K562 (cell line): Measurements from ENCODE around the gene MYOM3. TPM values are rescaled to one million over a fixed set of nuclear protein-coding genes. Genes with fewer than 3 reads are reported as not detected.

Source experiments
- ATAC-seq: fragments of 200-7000 bp; cut with Tn5 transposase; 3 replicates; pipeline ENCODE4 v1.9.1; 2020; ENCODE audit warnings: moderate library complexity
- BruUV-seq: library from RNA; stranded (reverse); fragments of 400-500 nt; replicated peaks from 2 replicates; lab custom pipeline; 2021; lab: Mats Ljungman, UMichigan
- CTCF ChIA-PET: fragments of 300-600 bp; formaldehyde crosslinking; extraction: SDS; loops from one replicate; lab custom pipeline; 2021; ENCODE audit warnings: low intra/inter-chr PET ratio; lab: Yijun Ruan, JAX
- POLR2A ChIA-PET: fragments of 300-600, 350-650 bp; sonication (Branson Sonifier 250); formaldehyde crosslinking; extraction: SDS; loops from one replicate; lab custom pipeline; 2021; ENCODE audit warnings: antibody characterized with exemption, inconsistent platforms; lab: Yijun Ruan, JAX
- DNase-seq, 4 experiments: peaks; one replicate each; pipeline versions ENCODE4 v3.0.0 to v3.0.0-alpha.2; 2011 to 2018; ENCODE audit warnings: low spot score in 3 of 4, mixed read lengths in 3 of 4; ENCODE audit errors: extremely low read depth in 1 of 4
- FAIRE-seq: peaks from 2 replicates; lab custom pipeline; 2011; peaks lifted over from hg19 to GRCh38; lab: Jason Lieb, UNC
- H2AFZ ChIP-seq: 2 replicates; pipeline ENCODE4 v1.6.0; 2011; ENCODE audit warnings: low read depth, low read length, control low read depth, inconsistent platforms
- H3K27ac ChIP-seq: fragments of 200-600 bp; 3 replicates; pipeline ENCODE4 v1.8.0; 2011; ENCODE audit warnings: low read depth, mild to moderate bottlenecking, control low read depth, inconsistent platforms, low read length, moderate library complexity, mixed read lengths; ENCODE audit errors: extremely low read depth
- H3K27me3 ChIP-seq, 2 experiments: fragments of 300-600 bp in 1 of 2; 2 replicates in 1 of 2; 3 replicates in 1 of 2; pipeline versions ENCODE4 v1.6.0 to v1.8.0; 2011; ENCODE audit warnings: inconsistent platforms in 2 of 2, low read length in 2 of 2, mild to moderate bottlenecking in 1 of 2, mixed read lengths in 1 of 2, moderate library complexity in 1 of 2; ENCODE audit not compliant: control insufficient read depth in 2 of 2, insufficient read depth in 2 of 2
- H3K36me3 ChIP-seq: fragments of 300-600 bp; 3 replicates; pipeline ENCODE4 v1.8.0; 2011; ENCODE audit warnings: mild to moderate bottlenecking, low read length, inconsistent platforms; ENCODE audit not compliant: control insufficient read depth, insufficient read depth
- H3K4me1 ChIP-seq, 2 experiments: fragments of 200-600 bp in 1 of 2; replicated peaks in 1 of 2; 2 replicates in 1 of 2; 3 replicates in 1 of 2; pipeline versions ENCODE4 v1.5.1 to v1.8.0; 2011; ENCODE audit warnings: inconsistent platforms in 2 of 2, low read length in 2 of 2, mild to moderate bottlenecking in 1 of 2, mixed read lengths in 1 of 2, moderate library complexity in 1 of 2; ENCODE audit not compliant: control insufficient read depth in 2 of 2, insufficient read depth in 2 of 2
- H3K4me2 ChIP-seq: 2 replicates; pipeline ENCODE4 v1.6.1; 2011; ENCODE audit warnings: low read length, control low read depth, inconsistent platforms, mixed read lengths; ENCODE audit not compliant: insufficient read depth
- H3K4me3 ChIP-seq: fragments of 200-600 bp; sonication (generic), shearing (Covaris generic); 2 replicates; pipeline ENCODE4 v1.5.1; 2016; ENCODE audit warnings: control low read depth, inconsistent platforms
- H3K79me2 ChIP-seq: fragments of 200-600 bp; 3 replicates; pipeline ENCODE4 v1.8.0; 2011; ENCODE audit warnings: low read length, inconsistent platforms; ENCODE audit not compliant: control insufficient read depth, insufficient read depth
- H3K9ac ChIP-seq, 2 experiments: 2 replicates each; pipeline versions ENCODE4 v1.6.0 to v1.6.1; 2011; ENCODE audit warnings: low read depth in 2 of 2, low read length in 2 of 2, control low read depth in 1 of 2, inconsistent platforms in 1 of 2, mild to moderate bottlenecking in 1 of 2, mixed read lengths in 1 of 2; ENCODE audit not compliant: insufficient read depth in 1 of 2
- H3K9me1 ChIP-seq: one replicate; pipeline ENCODE4 v1.6.0; 2011; ENCODE audit warnings: inconsistent platforms, mild to moderate bottlenecking, low read length, moderate library complexity; ENCODE audit not compliant: control insufficient read depth, insufficient read depth
- H3K9me3 ChIP-seq: replicated peaks from 2 replicates; pipeline ENCODE4 v1.5.1; 2011; ENCODE audit warnings: low read depth, low read length, inconsistent platforms; ENCODE audit not compliant: control insufficient read depth, insufficient read depth
- H4K20me1 ChIP-seq: replicated peaks from 2 replicates; pipeline ENCODE4 v1.6.1; 2011; ENCODE audit warnings: low read length, inconsistent platforms, mixed read lengths; ENCODE audit not compliant: control insufficient read depth, insufficient read depth
- AFF1 ChIP-seq, 2 experiments: fragments of 450-650 bp; IDR thresholded peaks; 2 replicates each; pipeline ENCODE4 v1.6.1; 2018; ENCODE audit warnings: mild to moderate bottlenecking in 2 of 2, low read depth in 1 of 2; ENCODE audit not compliant: partially characterized antibody in 2 of 2
- BACH1 ChIP-seq: fragments of 200-800 bp; sonication (Bioruptor generic); IDR thresholded peaks from 2 replicates; pipeline ENCODE4 v1.6.1; 2016; ENCODE audit warnings: missing genetic modification characterization, missing compliant biosample characterization
- BRD9 ChIP-seq: fragments of 450-650 bp; IDR thresholded peaks from 2 replicates; pipeline ENCODE4 v1.6.1; 2018; ENCODE audit warnings: low read depth; ENCODE audit not compliant: partially characterized antibody
- CBX2 ChIP-seq: fragments of 200-600 bp; sonication (generic); IDR thresholded peaks from one replicate; pipeline ENCODE4 v1.6.1; 2012; ENCODE audit warnings: mild to moderate bottlenecking, low read length, inconsistent platforms; ENCODE audit not compliant: insufficient read depth, poor library complexity, severe bottlenecking
- DDX20 ChIP-seq: fragments of 450-650 bp; IDR thresholded peaks from 2 replicates; pipeline ENCODE4 v1.6.1; 2016; ENCODE audit warnings: missing genetic modification characterization, low read depth, mild to moderate bottlenecking, missing compliant biosample characterization, moderate library complexity
- ETV6 ChIP-seq, 3 experiments: fragments of 150-350 bp in 1 of 3; sonication (generic) in 1 of 3; formaldehyde crosslinking in 1 of 3; IDR thresholded peaks; 2 replicates each; pipeline versions ENCODE4 v1.6.1 to v1.8.0; 2014 to 2022; ENCODE audit warnings: borderline replicate concordance in 2 of 3, low read depth in 2 of 3, antibody characterized with exemption in 1 of 3, low read length in 1 of 3, mild to moderate bottlenecking in 1 of 3, missing genetic modification reagents in 1 of 3
- FOXK1 ChIP-seq: sonication (generic); formaldehyde crosslinking; IDR thresholded peaks from 2 replicates; pipeline ENCODE4 v1.8.0; 2022; ENCODE audit warnings: missing genetic modification reagents, mild to moderate bottlenecking, borderline replicate concordance
- HDAC1 ChIP-seq, 2 experiments: fragments of 450-650 bp; IDR thresholded peaks; 2 replicates each; pipeline ENCODE4 v1.6.1; 2016 to 2017; ENCODE audit warnings: inconsistent platforms in 1 of 2, mild to moderate bottlenecking in 1 of 2, moderate library complexity in 1 of 2
- IRF2 ChIP-seq: sonication (generic); formaldehyde crosslinking; IDR thresholded peaks from 2 replicates; pipeline ENCODE4 v1.8.1; 2022; ENCODE audit warnings: mild to moderate bottlenecking, missing genetic modification reagents
- MCM3 ChIP-seq: fragments of 450-650 bp; IDR thresholded peaks from 2 replicates; pipeline ENCODE4 v1.6.1; 2016
- MIER1 ChIP-seq: fragments of 450-650 bp; IDR thresholded peaks from 2 replicates; pipeline ENCODE4 v1.6.1; 2016; ENCODE audit warnings: antibody characterized with exemption, mild to moderate bottlenecking, low read depth
- RBM25 ChIP-seq: fragments of 200-400 bp; formaldehyde crosslinking; IDR thresholded peaks from 2 replicates; pipeline ENCODE4 v1.6.1; 2018; ENCODE audit warnings: low read length, low read depth, moderate library complexity; ENCODE audit not compliant: severe bottlenecking
- RCOR1 ChIP-seq, 2 experiments: IDR thresholded peaks; 2 replicates each; pipeline ENCODE4 v1.6.1; 2012; ENCODE audit warnings: low read depth in 2 of 2, low read length in 2 of 2, borderline replicate concordance in 1 of 2, improper control_type of control experiment in 1 of 2
- SMARCA5 ChIP-seq: fragments of 450-650 bp; IDR thresholded peaks from 2 replicates; pipeline ENCODE4 v1.6.1; 2016
- WGBS: fragments of 100-300 bp; shearing (Covaris generic); methylation state at CpG from one replicate; pipeline ENCODE4 v1.1.6; 2016; ENCODE audit warnings: low coverage, mixed read lengths; ENCODE audit not compliant: insufficient coverage; ENCODE audit errors: missing lambda C conversion rate; 5-methylcytosine and 5-hydroxymethylcytosine counted together
- in situ Hi-C: fragments of 300-500 bp; cut with MboI; formaldehyde crosslinking; loops from 4 replicates; pipeline ENCODE4 v1.15.0; 2018; ENCODE audit warnings: inconsistent platforms, mixed read lengths
- intact Hi-C: fragments of 100-400 bp; cut with micrococcal nuclease; formaldehyde crosslinking; loops from 2 replicates; pipeline ENCODE4 v1.14.2; 2022
- polyA plus RNA-seq, 8 experiments: library from polyadenylated mRNA; depleted of rRNA in 4 of 8; stranded (reverse) in 5 of 8; unstranded in 3 of 8; fragments of >200 nt; fragmentation: Nextera tagmentation in 2 of 8; fragmentation: Illumina TruSeq in 1 of 8; extraction: Ambion mirVana in 2 of 8; extraction: Trizol in 1 of 8; gene quantifications; 2 replicates each; pipeline versions ENCODE4 v1.2.1 to v1.2.3, GENCODE V29; 2011 to 2014; ENCODE audit warnings: inconsistent platforms in 1 of 8, missing spikeins in 1 of 8
- total RNA-seq, 7 experiments: library from RNA; depleted of rRNA in 6 of 7; stranded (reverse); fragments of >200 nt in 6 of 7; fragmentation: Illumina TruSeq in 2 of 7; extraction: Trizol in 2 of 7; gene quantifications; 2 replicates each; pipeline versions ENCODE4 v1.2.1 to v1.2.3, GENCODE V29; 2011 to 2021; ENCODE audit warnings: low replicate concordance in 1 of 7

Gene MYOM3
- total and polyA plus RNA-seq, 9 of the 15 experiments (the other 6 are each of a cell fraction or from before 2014, with no cell fraction given): 0.01 TPM; not detected in 8

- 0% methylated on average over 2 of the region's 2 CpGs for WGBS
- H3K9me1 ChIP-seq: no peaks in the 10 kb centered on the region
- ChIA-PET POLR2A (no interaction called here), CTCF (interaction anchor here (0.5 kb wide), 2 partner anchors 80 to 673 kb away, joined by 4 to 5 read pairs; no protein-coding TSS in a partner anchor)
- intact Hi-C loops (no loop called here), in situ Hi-C loops (no loop called here)
- FAIRE-seq: peak; percentile 26
- H3K79me2 ChIP-seq: no peaks in the 10 kb centered on the region
- no peak overlapping the region for H3K4me2 ChIP-seq
- H3K27ac ChIP-seq: no peak overlapping the region
- H3K27me3 ChIP-seq: peaks cover 3 to 45% of the 10 kb centered on the region in 2 experiments; a peak in 3 of 5 replicates
- peaks cover 6% of the 10 kb centered on the region; the same call in 1 of the 2 replicates for H4K20me1 ChIP-seq
- ATAC-seq: no peak
- no peaks in the 10 kb centered on the region for H3K9me3 ChIP-seq
- H3K4me3 ChIP-seq: no peak overlapping the region
- H3K9ac ChIP-seq: no peak overlapping the region
- H3K36me3 ChIP-seq: no peaks in the 10 kb centered on the region
- no TSS peak for BruUV-seq
- H2AFZ ChIP-seq: no peak overlapping the region
- DNase-seq: no peak
- H3K4me1 ChIP-seq: no peaks in the 10 kb centered on the region
- TF ChIP-seq MCM3 (no peak), ETV6 (IDR thresholded peaks at IDR 0.05; ENCODE audit: borderline replicate concordance in 1 of 2, low read depth in 2 of 2, low read length in 1 of 2) (no peak), ETV6 (CRISPR knock-in tag; IDR thresholded peaks at IDR 0.05; ENCODE audit: borderline replicate concordance) (no peak), BRD9 (peak; percentile 100), RBM25 (peak; percentile 52), DDX20 (tag) (no peak), RCOR1 (IDR thresholded peaks at IDR 0.05; ENCODE audit: borderline replicate concordance in 1 of 2, low read depth in 2 of 2, low read length in 2 of 2) (no peak), SMARCA5 (0 out of 2 replicates have a peak, but pooled peaks have one; percentile 84), MIER1 (no peak), BACH1 (tag) (no peak), HDAC1 (IDR thresholded peaks at IDR 0.05) (no peak), IRF2 (no peak), FOXK1 (CRISPR knock-in tag) (no peak), AFF1 (IDR thresholded peaks at IDR 0.05; ENCODE audit: low read depth in 1 of 2, partially characterized antibody in 2 of 2) (peak in 1 of 2 experiments; percentile 34), CBX2 (no peak)
These were observed 13.0 kb upstream of the MYOM3 start for GRCh38 chr1:24124980-24125379.
